Retinal pigment epithelial cell (primary cell): ENCODE measurements around the gene ICA1L.
"Not testable (repeated sequence)": the region's sequence is repeated elsewhere in the genome, so short reads cannot be mapped to it uniquely, and the experiment has no call there.

Source experiments
- DNase-seq: peaks from one replicate; pipeline ENCODE4 v3.0.0-alpha.2; 2010; ENCODE audit warnings: low read depth
- H3K4me3 ChIP-seq: 2 replicates; pipeline ENCODE4 v1.5.1; 2011; ENCODE audit warnings: mild to moderate bottlenecking, low read length, control low read depth, moderate library complexity
- TF ChIP-seq, protein P1 (sequence below): conservative IDR thresholded peaks from 2 replicates; pipeline ENCODE4 v1.5.1; 2011; ENCODE audit warnings: low read depth, low read length, control low read depth, inconsistent platforms

The ICA1L gene

DNA sequence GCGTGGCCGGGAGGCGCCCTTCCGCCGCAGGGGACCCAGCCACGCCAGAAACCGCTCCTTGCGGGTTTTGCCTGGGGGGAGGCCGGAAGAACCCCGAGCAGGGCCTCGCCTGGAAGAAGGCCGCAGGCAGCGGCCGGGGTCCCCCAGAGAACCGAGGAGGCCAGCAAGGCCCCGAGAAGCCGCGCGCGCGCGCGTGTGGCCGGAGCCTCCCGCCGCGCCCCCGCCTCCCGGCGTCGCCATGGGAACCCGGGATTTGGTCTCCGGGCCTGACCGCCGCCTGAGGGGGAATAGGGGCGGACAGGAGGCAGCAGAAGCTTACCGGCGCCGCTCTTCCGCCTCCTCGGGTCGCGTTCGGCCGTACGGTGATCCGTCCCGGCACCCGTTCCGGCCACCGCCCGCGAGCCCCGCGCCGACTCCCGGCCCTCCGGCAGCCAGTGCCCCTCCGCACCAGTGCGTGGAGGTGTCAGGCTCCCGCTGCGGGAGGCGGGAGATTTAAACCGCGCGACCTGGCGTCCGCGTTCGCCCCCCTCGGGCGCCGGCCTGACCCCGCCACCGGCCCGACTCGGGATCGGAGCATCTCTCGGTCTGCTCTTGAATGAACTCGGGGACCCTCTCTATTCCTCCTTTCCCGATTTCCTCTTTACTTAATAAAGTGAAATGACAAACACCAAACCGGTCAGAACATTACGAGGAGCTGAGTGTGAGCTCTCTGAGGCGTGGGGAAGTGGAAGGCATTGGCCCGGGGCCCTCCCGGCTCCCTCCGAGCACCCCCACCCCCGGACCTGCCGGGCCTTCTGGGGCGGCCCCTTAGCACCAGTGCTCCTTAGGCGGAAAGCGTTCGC lies at the start of gene ICA1L:
TSS of gene ICA1L (minus strand) at position 467 of the 842 bp plus-strand sequence. CDS start 42,757 bp downstream, outside the sequence.
- TF ChIP-seq, protein P1, sequence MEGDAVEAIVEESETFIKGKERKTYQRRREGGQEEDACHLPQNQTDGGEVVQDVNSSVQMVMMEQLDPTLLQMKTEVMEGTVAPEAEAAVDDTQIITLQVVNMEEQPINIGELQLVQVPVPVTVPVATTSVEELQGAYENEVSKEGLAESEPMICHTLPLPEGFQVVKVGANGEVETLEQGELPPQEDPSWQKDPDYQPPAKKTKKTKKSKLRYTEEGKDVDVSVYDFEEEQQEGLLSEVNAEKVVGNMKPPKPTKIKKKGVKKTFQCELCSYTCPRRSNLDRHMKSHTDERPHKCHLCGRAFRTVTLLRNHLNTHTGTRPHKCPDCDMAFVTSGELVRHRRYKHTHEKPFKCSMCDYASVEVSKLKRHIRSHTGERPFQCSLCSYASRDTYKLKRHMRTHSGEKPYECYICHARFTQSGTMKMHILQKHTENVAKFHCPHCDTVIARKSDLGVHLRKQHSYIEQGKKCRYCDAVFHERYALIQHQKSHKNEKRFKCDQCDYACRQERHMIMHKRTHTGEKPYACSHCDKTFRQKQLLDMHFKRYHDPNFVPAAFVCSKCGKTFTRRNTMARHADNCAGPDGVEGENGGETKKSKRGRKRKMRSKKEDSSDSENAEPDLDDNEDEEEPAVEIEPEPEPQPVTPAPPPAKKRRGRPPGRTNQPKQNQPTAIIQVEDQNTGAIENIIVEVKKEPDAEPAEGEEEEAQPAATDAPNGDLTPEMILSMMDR: no peak
- peak; percentile 7 for DNase-seq
- peak within 1 kb of the TSS; percentile 85 for H3K4me3 ChIP-seq

DNA sequence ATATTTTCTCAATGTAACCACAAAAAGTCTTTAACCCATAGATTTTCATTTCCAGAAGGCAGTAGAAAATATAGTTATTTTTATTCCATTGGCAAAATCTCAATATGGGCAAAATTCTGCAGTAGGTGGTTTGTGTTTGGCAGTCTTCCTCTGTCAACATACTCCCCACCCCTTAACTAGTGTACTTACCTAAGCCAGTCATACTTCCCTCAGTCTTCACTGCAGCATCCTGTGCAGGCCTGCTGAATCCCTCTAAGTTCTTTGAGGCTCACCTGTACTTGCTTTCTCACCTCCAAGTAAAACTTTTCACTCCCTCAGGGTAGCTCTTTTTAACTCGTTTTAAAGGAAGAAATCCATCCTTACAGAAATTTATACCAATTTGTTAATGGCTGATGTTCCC lies 47.3 kb upstream of the ICA1L start:
- H3K4me3 ChIP-seq: no peak overlapping the region
- TF ChIP-seq, protein P1: no peak
- DNase-seq: no peak

DNA sequence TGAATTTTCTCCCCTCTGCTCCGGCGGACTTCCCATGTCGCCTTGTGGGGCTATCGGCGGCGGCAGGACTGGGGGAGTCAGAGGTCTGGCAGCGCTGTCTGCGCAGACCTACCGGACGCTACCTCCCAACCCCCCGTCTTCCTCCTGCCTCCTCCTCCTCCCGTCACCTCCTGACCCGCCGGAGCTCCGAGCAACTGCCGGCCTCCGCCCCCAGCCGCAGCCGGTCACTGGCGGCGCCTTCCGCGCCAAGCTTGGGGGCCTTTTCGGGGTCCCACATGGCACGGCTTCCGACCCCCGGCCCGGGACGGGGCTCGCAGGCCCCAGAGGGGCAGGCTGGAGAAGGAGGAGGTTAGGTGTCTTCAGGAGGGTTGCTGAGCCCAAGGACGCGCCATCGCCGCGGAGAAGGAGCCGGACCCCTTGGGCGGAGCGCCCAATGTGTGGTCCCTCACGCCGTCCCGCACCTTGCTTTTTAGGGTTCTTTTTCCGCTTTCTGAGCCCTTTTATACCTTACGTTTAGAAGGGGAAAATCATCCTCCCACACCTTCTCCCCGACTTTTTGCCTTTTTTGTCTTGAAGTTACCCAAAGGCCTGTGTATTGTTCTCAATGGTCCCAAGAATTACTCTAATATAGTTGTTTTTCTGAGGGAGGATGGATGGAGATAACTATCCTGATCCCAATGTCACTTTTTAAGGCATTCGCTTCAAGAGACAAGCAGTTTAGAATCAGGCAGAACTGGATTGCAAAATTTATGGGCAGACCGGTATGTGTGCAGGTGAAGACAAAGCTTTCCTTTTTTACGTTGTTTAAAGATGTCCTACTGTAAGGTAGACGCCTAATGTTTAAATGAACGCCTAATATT lies 41.0 kb upstream of the ICA1L start:
- H3K4me3 ChIP-seq: peak overlapping the region; percentile 94
- DNase-seq: not testable (repeated sequence)

DNA sequence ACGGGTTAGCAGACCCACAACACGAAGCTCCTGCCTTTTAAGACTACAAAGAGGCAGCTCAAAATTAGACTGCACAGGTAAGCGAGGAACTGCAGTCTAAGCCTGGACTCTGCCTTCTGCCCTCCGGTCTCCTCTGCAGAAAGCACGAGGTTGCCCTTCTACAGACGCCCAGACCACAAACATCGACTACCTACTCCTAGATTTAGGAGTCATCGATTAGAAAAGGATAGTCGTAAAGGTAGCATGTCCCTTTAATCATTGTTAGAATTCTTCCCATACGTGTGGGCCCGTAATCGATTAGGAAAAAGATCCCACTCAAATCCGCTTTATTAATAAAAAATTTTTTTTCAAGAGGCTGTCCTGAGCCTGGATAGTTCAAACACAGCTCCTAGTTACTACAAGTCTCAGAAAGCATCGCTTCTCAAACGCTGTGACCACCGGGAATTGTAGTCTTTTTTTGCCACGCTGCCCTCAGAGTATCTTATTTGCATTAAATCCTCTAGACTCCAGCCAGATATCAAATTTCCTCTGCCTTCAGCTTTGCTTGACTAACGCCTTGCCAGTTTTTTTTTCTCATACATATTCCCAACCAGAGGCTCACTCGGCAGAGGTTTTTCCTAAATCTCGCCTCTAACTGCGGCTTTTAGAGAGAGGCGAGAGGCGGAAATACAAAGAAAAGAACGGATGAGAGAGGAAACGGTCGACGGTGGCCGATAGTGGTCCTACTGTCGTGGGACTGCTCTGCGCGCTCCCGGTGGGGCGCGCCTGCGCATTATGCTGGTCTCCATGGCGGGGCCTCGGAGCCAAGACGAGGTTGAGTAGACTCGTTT lies 40.2 kb upstream of the ICA1L start, which contains the start of the genes CARF and WDR12:
TSS of gene CARF (plus strand) at position 764 of the 830 bp plus-strand sequence. CDS start 29,628 bp downstream, outside the sequence.
TSS of gene WDR12 (minus strand) at position 162 of the 830 bp plus-strand sequence. CDS start 197 bp downstream, outside the sequence.
- TF ChIP-seq, protein P1: no peak
- peak within 1 kb of the TSS; percentile 94 for H3K4me3 ChIP-seq
- DNase-seq: peak; percentile 83

DNA sequence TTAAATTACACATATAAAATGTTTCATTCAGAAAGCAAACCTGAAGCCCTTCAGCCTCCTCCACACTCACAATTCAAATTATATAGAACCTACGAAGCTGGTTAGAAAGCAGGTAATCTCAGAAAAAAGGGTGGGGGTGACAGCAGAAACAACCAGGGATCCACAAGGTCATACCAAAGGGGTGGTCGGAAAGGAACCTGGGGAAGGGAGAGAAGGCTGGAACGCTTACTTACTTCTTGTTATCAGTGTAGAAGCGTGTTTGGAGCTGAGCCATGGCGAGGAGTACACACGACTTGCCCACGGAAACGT lies 39.6 kb upstream of the ICA1L start:
- H3K4me3 ChIP-seq: peak overlapping the region; percentile 94
- no peak for DNase-seq
- TF ChIP-seq, protein P1: no peak

DNA sequence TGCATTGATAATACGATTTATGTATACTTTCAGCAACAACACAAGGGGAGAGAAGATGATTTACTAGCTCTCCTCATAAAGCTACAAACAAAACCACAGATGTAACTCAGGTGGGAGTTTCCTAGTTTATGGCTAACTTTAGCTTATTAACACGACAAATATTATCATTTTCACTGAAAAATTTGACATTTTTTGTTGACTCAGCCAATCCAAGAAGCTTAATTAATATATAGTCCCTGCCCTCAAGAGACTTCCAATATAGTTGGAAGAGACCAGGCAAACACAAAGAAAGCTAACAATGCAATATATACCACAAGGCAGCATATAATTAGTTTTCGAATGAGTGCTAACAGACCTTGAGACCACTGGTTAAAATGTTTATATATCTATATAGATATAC lies 39.1 kb upstream of the ICA1L start:
- H3K4me3 ChIP-seq: peak overlapping the region; percentile 94
- no peak for DNase-seq
- TF ChIP-seq, protein P1: no peak

DNA sequence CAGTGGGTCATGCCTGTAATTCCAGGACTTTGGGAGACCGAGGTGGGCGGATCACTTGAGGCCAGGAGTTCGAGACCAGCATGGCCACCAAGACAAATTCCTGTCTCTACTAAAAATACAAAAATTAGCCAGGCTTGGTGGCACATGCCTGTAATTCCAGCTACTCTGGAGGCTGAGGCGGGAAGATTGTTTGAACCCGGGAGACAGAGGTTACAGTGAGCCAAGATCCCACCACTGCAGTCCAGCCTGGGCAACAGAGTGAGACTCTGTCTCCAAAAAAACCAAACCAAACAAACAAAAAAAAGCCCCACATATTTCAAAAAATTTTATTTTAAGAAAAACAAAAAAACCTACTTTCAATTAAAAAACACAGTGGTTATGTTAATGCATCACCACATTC lies 38.7 kb upstream of the ICA1L start:
- not testable (repeated sequence) for DNase-seq
- peak overlapping the region; percentile 94 for H3K4me3 ChIP-seq
